ENCODE data around the gene CACNA1A. TPM values are rescaled to one million over a fixed set of nuclear protein-coding genes. Genes with fewer than 3 reads are reported as not detected.
A peak's percentile ranks its signal among the peaks of the same experiment; 100 is the strongest.

The CACNA1A gene
- total and polyA plus RNA-seq, 2 donors = 0.24 to 1.0 TPM

- 96% methylated on average over 6 of the region's 6 CpGs for WGBS
- no peak overlapping the region for H3K4me3 ChIP-seq (ENCODE audit: low read length in 2 of 2)
Measured at GRCh38 chr19:13447978-13448377, 58.3 kb downstream of the CACNA1A start.

GRCh38 chr19:13441810-13442512 lies 64.3 kb downstream of the CACNA1A start:
- Histone ChIP-seq H3K9me3 (ENCODE audit: control insufficient read depth in 2 of 2, insufficient read depth in 1 of 2, low read length in 1 of 2) (peaks cover 0 to 5% of the 10 kb centered on the region in 2 donors), H3K27ac (ENCODE audit: low read depth in 1 of 2, low read length in 1 of 2) (no peak overlapping the region), H3K4me1 (ENCODE audit: control insufficient read depth in 2 of 2, insufficient read depth in 2 of 2, low read length in 2 of 2) (no peaks in the 10 kb centered on the region), H3K27me3 (ENCODE audit: control insufficient read depth in 2 of 2, insufficient read depth in 1 of 2, low read length in 1 of 2) (no peaks in the 10 kb centered on the region), H3K36me3 (ENCODE audit: control insufficient read depth in 2 of 2, insufficient read depth in 2 of 2, low read length in 1 of 2) (no peaks in the 10 kb centered on the region), H3K4me3 (ENCODE audit: low read length in 2 of 2) (no peak overlapping the region)
- DNase-seq (ENCODE audit: low read depth in 6 of 9, low spot score in 9 of 9) = peak; percentile 7 to 61 (median 27)
- WGBS = 47% methylated on average over 10 of the region's 10 CpGs

More at GRCh38 chr19:13447978-13448377, 58.3 kb downstream of the CACNA1A start:
- no peaks in the 10 kb centered on the region for H3K36me3 ChIP-seq (ENCODE audit: control insufficient read depth in 2 of 2, insufficient read depth in 2 of 2, low read length in 1 of 2)
- H3K4me1 ChIP-seq (ENCODE audit: control insufficient read depth in 2 of 2, insufficient read depth in 2 of 2, low read length in 2 of 2) = no peaks in the 10 kb centered on the region
- peaks cover 3 to 10% of the 10 kb centered on the region in 2 donors for H3K9me3 ChIP-seq (ENCODE audit: control insufficient read depth in 2 of 2, insufficient read depth in 1 of 2, low read length in 1 of 2)
- DNase-seq (ENCODE audit: low read depth in 6 of 9, low spot score in 9 of 9) = no peak
- H3K27me3 ChIP-seq (ENCODE audit: control insufficient read depth in 2 of 2, insufficient read depth in 1 of 2, low read length in 1 of 2) = no peaks in the 10 kb centered on the region
- no peak overlapping the region for H3K27ac ChIP-seq (ENCODE audit: low read depth in 1 of 2, low read length in 1 of 2)

GRCh38 chr19:13437919-13438618 lies 68.2 kb downstream of the CACNA1A start:
- no peaks in the 10 kb centered on the region for H3K36me3 ChIP-seq (ENCODE audit: control insufficient read depth in 2 of 2, insufficient read depth in 2 of 2, low read length in 1 of 2)
- H3K4me3 ChIP-seq (ENCODE audit: low read length in 2 of 2) = no peak overlapping the region
- H3K27me3 ChIP-seq (ENCODE audit: control insufficient read depth in 2 of 2, insufficient read depth in 1 of 2, low read length in 1 of 2) = no peaks in the 10 kb centered on the region
- 76% methylated on average over 6 of the region's 6 CpGs for WGBS
- no peak overlapping the region for H3K27ac ChIP-seq (ENCODE audit: low read depth in 1 of 2, low read length in 1 of 2)
- no peaks in the 10 kb centered on the region for H3K4me1 ChIP-seq (ENCODE audit: control insufficient read depth in 2 of 2, insufficient read depth in 2 of 2, low read length in 2 of 2)
- no peak for DNase-seq (ENCODE audit: low read depth in 6 of 9, low spot score in 9 of 9)
- peaks cover 0 to 5% of the 10 kb centered on the region in 2 donors for H3K9me3 ChIP-seq (ENCODE audit: control insufficient read depth in 2 of 2, insufficient read depth in 1 of 2, low read length in 1 of 2)

- Histone ChIP-seq H3K36me3 (ENCODE audit: control insufficient read depth in 2 of 2, insufficient read depth in 2 of 2, low read length in 1 of 2) (no peaks in the 10 kb centered on the region), H3K27ac (ENCODE audit: low read depth in 1 of 2, low read length in 1 of 2) (no peak overlapping the region), H3K27me3 (ENCODE audit: control insufficient read depth in 2 of 2, insufficient read depth in 1 of 2, low read length in 1 of 2) (no peaks in the 10 kb centered on the region), H3K9me3 (ENCODE audit: control insufficient read depth in 2 of 2, insufficient read depth in 1 of 2, low read length in 1 of 2) (peaks cover 0 to 5% of the 10 kb centered on the region in 2 donors), H3K4me3 (ENCODE audit: low read length in 2 of 2) (no peak overlapping the region), H3K4me1 (ENCODE audit: control insufficient read depth in 2 of 2, insufficient read depth in 2 of 2, low read length in 2 of 2) (no peaks in the 10 kb centered on the region)
- 74% methylated on average over 1 of the region's 1 CpG for WGBS
- no peak for DNase-seq (ENCODE audit: low read depth in 6 of 9, low spot score in 9 of 9)
Measured at GRCh38 chr19:13436352-13436751, 69.9 kb downstream of the CACNA1A start.

GRCh38 chr19:13430790-13431582 lies 75.3 kb downstream of the CACNA1A start:
- Histone ChIP-seq H3K27me3 (ENCODE audit: control insufficient read depth in 2 of 2, insufficient read depth in 1 of 2, low read length in 1 of 2) (no peaks in the 10 kb centered on the region), H3K36me3 (ENCODE audit: control insufficient read depth in 2 of 2, insufficient read depth in 2 of 2, low read length in 1 of 2) (no peaks in the 10 kb centered on the region), H3K9me3 (ENCODE audit: control insufficient read depth in 2 of 2, insufficient read depth in 1 of 2, low read length in 1 of 2) (no peaks in the 10 kb centered on the region), H3K4me1 (ENCODE audit: control insufficient read depth in 2 of 2, insufficient read depth in 2 of 2, low read length in 2 of 2) (no peaks in the 10 kb centered on the region), H3K27ac (ENCODE audit: low read depth in 1 of 2, low read length in 1 of 2) (no peak overlapping the region), H3K4me3 (ENCODE audit: low read length in 2 of 2) (no peak overlapping the region)
- 86% methylated on average over 5 of the region's 5 CpGs for WGBS
- peak in 3 of 9 donors; percentile 8 to 21 (median 17) for DNase-seq (ENCODE audit: low read depth in 6 of 9, low spot score in 9 of 9)

GRCh38 chr19:13429563-13429962 lies 76.7 kb downstream of the CACNA1A start:
- no peaks in the 10 kb centered on the region for H3K36me3 ChIP-seq (ENCODE audit: control insufficient read depth in 2 of 2, insufficient read depth in 2 of 2, low read length in 1 of 2)
- no peak overlapping the region for H3K27ac ChIP-seq (ENCODE audit: low read depth in 1 of 2, low read length in 1 of 2)
- H3K4me3 ChIP-seq (ENCODE audit: low read length in 2 of 2) = no peak overlapping the region
- DNase-seq (ENCODE audit: low read depth in 6 of 9, low spot score in 9 of 9) = no peak
- WGBS = 27% methylated on average over 5 of the region's 5 CpGs
- H3K27me3 ChIP-seq (ENCODE audit: control insufficient read depth in 2 of 2, insufficient read depth in 1 of 2, low read length in 1 of 2) = no peaks in the 10 kb centered on the region
- H3K4me1 ChIP-seq (ENCODE audit: control insufficient read depth in 2 of 2, insufficient read depth in 2 of 2, low read length in 2 of 2) = no peaks in the 10 kb centered on the region
- H3K9me3 ChIP-seq (ENCODE audit: control insufficient read depth in 2 of 2, insufficient read depth in 1 of 2, low read length in 1 of 2) = no peaks in the 10 kb centered on the region

- no peaks in the 10 kb centered on the region for H3K27me3 ChIP-seq (ENCODE audit: control insufficient read depth in 2 of 2, insufficient read depth in 1 of 2, low read length in 1 of 2)
- no peak overlapping the region for H3K4me3 ChIP-seq (ENCODE audit: low read length in 2 of 2)
- WGBS = 56% methylated on average over 9 of the region's 9 CpGs
- H3K27ac ChIP-seq (ENCODE audit: low read depth in 1 of 2, low read length in 1 of 2) = no peak overlapping the region
- peak in 1 of 9 donors; percentile 1 for DNase-seq (ENCODE audit: low read depth in 6 of 9, low spot score in 9 of 9)
- peaks cover 0 to 2% of the 10 kb centered on the region in 2 donors for H3K9me3 ChIP-seq (ENCODE audit: control insufficient read depth in 2 of 2, insufficient read depth in 1 of 2, low read length in 1 of 2)
- H3K4me1 ChIP-seq (ENCODE audit: control insufficient read depth in 2 of 2, insufficient read depth in 2 of 2, low read length in 2 of 2) = no peaks in the 10 kb centered on the region
- no peaks in the 10 kb centered on the region for H3K36me3 ChIP-seq (ENCODE audit: control insufficient read depth in 2 of 2, insufficient read depth in 2 of 2, low read length in 1 of 2)
Measured at GRCh38 chr19:13428352-13428751, 77.9 kb downstream of the CACNA1A start.

GRCh38 chr19:13427273-13428051 lies 78.8 kb downstream of the CACNA1A start:
- Histone ChIP-seq H3K4me1 (ENCODE audit: control insufficient read depth in 2 of 2, insufficient read depth in 2 of 2, low read length in 2 of 2) (no peaks in the 10 kb centered on the region), H3K27ac (ENCODE audit: low read depth in 1 of 2, low read length in 1 of 2) (no peak overlapping the region), H3K36me3 (ENCODE audit: control insufficient read depth in 2 of 2, insufficient read depth in 2 of 2, low read length in 1 of 2) (no peaks in the 10 kb centered on the region), H3K4me3 (ENCODE audit: low read length in 2 of 2) (no peak overlapping the region), H3K27me3 (ENCODE audit: control insufficient read depth in 2 of 2, insufficient read depth in 1 of 2, low read length in 1 of 2) (no peaks in the 10 kb centered on the region), H3K9me3 (ENCODE audit: control insufficient read depth in 2 of 2, insufficient read depth in 1 of 2, low read length in 1 of 2) (peaks cover 0 to 11% of the 10 kb centered on the region in 2 donors)
- no peak for DNase-seq (ENCODE audit: low read depth in 6 of 9, low spot score in 9 of 9)
- WGBS = 92% methylated on average over 11 of the region's 11 CpGs

Measured in thymus (tissue), 11 donors.